Endothelial cell of umbilical vein (primary cell): Measurements from ENCODE around the gene SATB1. TPM values are rescaled to one million over a fixed set of nuclear protein-coding genes. Genes with fewer than 3 reads are reported as not detected.

ENCODE experiments used
- BruUV-seq: library from RNA; stranded (reverse); fragments of 400-500 nt; replicated peaks from 2 replicates; lab custom pipeline; 2021; lab: Mats Ljungman, UMichigan
- CTCF ChIA-PET: fragments of 300-600, 350-600 bp; sonication (Branson Sonifier 250); formaldehyde crosslinking; loops from one replicate; lab custom pipeline; 2021; ENCODE audit warnings: antibody characterized with exemption, inconsistent platforms; lab: Charles Lee
- POLR2A ChIA-PET: fragments of 300-600, 350-600 bp; sonication (Branson Sonifier 250); formaldehyde crosslinking; loops from one replicate; lab custom pipeline; 2021; ENCODE audit warnings: antibody characterized with exemption, inconsistent platforms; lab: Charles Lee
- DNase-seq: peaks from one replicate; pipeline ENCODE4 v3.0.0-alpha.2; 2011; ENCODE audit warnings: low read depth, low spot score
- FAIRE-seq: peaks from 2 replicates; lab custom pipeline; 2011; peaks lifted over from hg19 to GRCh38; lab: Jason Lieb, UNC
- H2AFZ ChIP-seq: 2 replicates; pipeline ENCODE4 v1.6.0; 2012; ENCODE audit warnings: low read depth, low read length, control low read depth, inconsistent platforms
- H3K27ac ChIP-seq: 2 replicates; pipeline ENCODE4 v1.5.1; 2011; ENCODE audit warnings: low read depth, mild to moderate bottlenecking, control low read depth, low read length, moderate library complexity; ENCODE audit not compliant: insufficient read depth
- H3K27me3 ChIP-seq, 2 experiments: 2 replicates each; pipeline versions ENCODE4 v1.6.0 to v1.6.1; 2011; ENCODE audit warnings: low read length in 2 of 2, mixed read lengths in 1 of 2; ENCODE audit not compliant: control insufficient read depth in 2 of 2, insufficient read depth in 2 of 2
- H3K36me3 ChIP-seq, 2 experiments: 2 replicates in 1 of 2; 3 replicates in 1 of 2; pipeline ENCODE4 v1.5.1; 2011; ENCODE audit warnings: low read length in 2 of 2, mild to moderate bottlenecking in 1 of 2, moderate library complexity in 1 of 2; ENCODE audit not compliant: control insufficient read depth in 2 of 2, insufficient read depth in 2 of 2; ENCODE audit errors: extremely low read depth in 1 of 2
- H3K4me1 ChIP-seq: 3 replicates; pipeline ENCODE4 v1.5.1; 2011; ENCODE audit warnings: mild to moderate bottlenecking, low read length; ENCODE audit not compliant: control insufficient read depth, insufficient read depth; ENCODE audit errors: extremely low read depth
- H3K4me2 ChIP-seq: 2 replicates; pipeline ENCODE4 v1.6.1; 2011; ENCODE audit warnings: low read length, control low read depth, mixed read lengths; ENCODE audit not compliant: insufficient read depth
- H3K4me3 ChIP-seq, 3 experiments: fragments of 200-600 bp in 1 of 3; sonication (generic), shearing (Covaris generic) in 1 of 3; replicated peaks in 1 of 3; 2 replicates each; pipeline ENCODE4 v1.5.1; 2011 to 2016; ENCODE audit warnings: control low read depth in 3 of 3, low read length in 3 of 3, mild to moderate bottlenecking in 2 of 3, inconsistent platforms in 1 of 3, low read depth in 1 of 3, moderate library complexity in 1 of 3; ENCODE audit not compliant: insufficient read depth in 1 of 3
- H3K79me2 ChIP-seq: 2 replicates; pipeline ENCODE4 v1.6.0; 2012; ENCODE audit warnings: low read length, inconsistent platforms; ENCODE audit not compliant: control insufficient read depth, insufficient read depth
- H3K9ac ChIP-seq: replicated peaks from 2 replicates; pipeline ENCODE3; 2011; ENCODE audit warnings: low read length, control low read depth; ENCODE audit not compliant: insufficient read depth; ENCODE audit errors: extremely low read depth
- H3K9me1 ChIP-seq: replicated peaks from 3 replicates; pipeline ENCODE4 v1.6.0; 2011; ENCODE audit warnings: mild to moderate bottlenecking, low read length; ENCODE audit not compliant: control insufficient read depth, insufficient read depth; ENCODE audit errors: extremely low read depth
- H3K9me3 ChIP-seq: replicated peaks from 2 replicates; pipeline ENCODE4 v1.5.1; 2012; ENCODE audit warnings: low read length, inconsistent platforms; ENCODE audit not compliant: control insufficient read depth, insufficient read depth
- H4K20me1 ChIP-seq: replicated peaks from 2 replicates; pipeline ENCODE3; 2011; ENCODE audit warnings: mild to moderate bottlenecking, low read length; ENCODE audit not compliant: control insufficient read depth, insufficient read depth; ENCODE audit errors: extremely low read depth
- CTCF ChIP-seq, 2 donors: IDR thresholded peaks; 1 replicate in 1 of 2; 2 replicates in 1 of 2; pipeline ENCODE4 v1.5.1; 2011; ENCODE audit warnings: low read length in 2 of 2, mild to moderate bottlenecking in 2 of 2, moderate library complexity in 2 of 2, control low read depth in 1 of 2, inconsistent platforms in 1 of 2, low read depth in 1 of 2; ENCODE audit not compliant: insufficient read depth in 1 of 2; ENCODE audit errors: extremely low read depth in 1 of 2
- EZH2 ChIP-seq: IDR thresholded peaks from 2 replicates; pipeline ENCODE4 v1.6.1; 2012; ENCODE audit warnings: borderline replicate concordance, low read depth, mild to moderate bottlenecking, moderate library complexity, low read length, inconsistent platforms; ENCODE audit not compliant: severe bottlenecking
- FOS ChIP-seq: IDR thresholded peaks from 2 replicates; pipeline ENCODE4 v1.6.1; 2011; ENCODE audit warnings: mild to moderate bottlenecking, low read length, moderate library complexity, borderline replicate concordance; ENCODE audit not compliant: insufficient read depth
- GATA2 ChIP-seq: IDR thresholded peaks from 2 replicates; pipeline ENCODE4 v1.7.0; 2011; ENCODE audit warnings: low read depth, mild to moderate bottlenecking, moderate library complexity, mixed read lengths, low read length; ENCODE audit not compliant: insufficient read length, insufficient read depth
- JUN ChIP-seq: IDR thresholded peaks from 2 replicates; pipeline ENCODE4 v1.6.1; 2011; ENCODE audit warnings: borderline replicate concordance, low read depth; ENCODE audit not compliant: insufficient read length, insufficient read depth
- MAX ChIP-seq: IDR thresholded peaks from 2 replicates; pipeline ENCODE4 v1.6.1; 2011; ENCODE audit not compliant: insufficient read depth, insufficient read length
- MYC ChIP-seq: IDR thresholded peaks from one replicate; pipeline ENCODE4 v1.6.1; 2011; ENCODE audit warnings: mild to moderate bottlenecking, low read depth, low read length
- POLR2A ChIP-seq: IDR thresholded peaks from 2 replicates; pipeline ENCODE4 v1.6.1; 2012; ENCODE audit warnings: low read depth, mild to moderate bottlenecking, control low read depth, low read length
- POLR2AphosphoS5 ChIP-seq: IDR thresholded peaks from 2 replicates; pipeline ENCODE4 v1.6.1; 2012; ENCODE audit warnings: low read depth, mild to moderate bottlenecking, control low read depth, low read length, moderate library complexity; ENCODE audit not compliant: insufficient read depth
- dilution Hi-C: fragments of 300-500 bp; cut with MboI; formaldehyde crosslinking; loops from one replicate; pipeline ENCODE4 v1.15.0; 2019; ENCODE audit warnings: low sequenced_read_pairs; ENCODE audit not compliant: extremely low pct_ligation_motif_present
- intact Hi-C: fragments of 100-400 bp; cut with micrococcal nuclease; formaldehyde crosslinking; loops from one replicate; pipeline ENCODE4 v1.10.0; 2022
- polyA plus RNA-seq, 4 experiments: library from polyadenylated mRNA; depleted of rRNA in 3 of 4; stranded (reverse) in 3 of 4; unstranded in 1 of 4; fragments of >200 nt; gene quantifications; 2 replicates each; pipeline versions ENCODE4 v1.2.1 to v1.2.3, GENCODE V29; 2011 to 2012; ENCODE audit warnings: missing spikeins in 1 of 4
- total RNA-seq: library from RNA; stranded (reverse); gene quantifications from 2 replicates; pipeline ENCODE4 v1.2.3, GENCODE V29; 2021

SATB1 gene
- total and polyA plus RNA-seq, 2 donors (not counting 3 experiments of a cell fraction or from before 2014, with no cell fraction given) = 3.9 to 6.2 TPM

GRCh38 chr3:18307529-18307928 lies 117.6 kb downstream of the SATB1 start:
- Histone ChIP-seq H3K4me1 (no peaks in the 10 kb centered on the region), H3K27ac (no peak overlapping the region), H3K4me2 (no peak overlapping the region), H3K79me2 (no peaks in the 10 kb centered on the region), H3K9ac (no peak overlapping the region), H2AFZ (no peak overlapping the region), H3K9me1 (no peaks in the 10 kb centered on the region), H3K36me3 (no peaks in the 10 kb centered on the region), H3K9me3 (no peaks in the 10 kb centered on the region), H3K27me3 (no peaks in the 10 kb centered on the region), H3K4me3 (no peak overlapping the region), H4K20me1 (no peaks in the 10 kb centered on the region)
- dilution Hi-C loops = no loop called here
- no peak for FAIRE-seq
- CTCF ChIA-PET = no interaction called here
- BruUV-seq = no TSS peak
- no peak for TF ChIP-seq POLR2AphosphoS5
- TF ChIP-seq POLR2A = no peak
- POLR2A ChIA-PET = no interaction called here
- no peak for DNase-seq
- intact Hi-C loops = no loop called here

DNA sequence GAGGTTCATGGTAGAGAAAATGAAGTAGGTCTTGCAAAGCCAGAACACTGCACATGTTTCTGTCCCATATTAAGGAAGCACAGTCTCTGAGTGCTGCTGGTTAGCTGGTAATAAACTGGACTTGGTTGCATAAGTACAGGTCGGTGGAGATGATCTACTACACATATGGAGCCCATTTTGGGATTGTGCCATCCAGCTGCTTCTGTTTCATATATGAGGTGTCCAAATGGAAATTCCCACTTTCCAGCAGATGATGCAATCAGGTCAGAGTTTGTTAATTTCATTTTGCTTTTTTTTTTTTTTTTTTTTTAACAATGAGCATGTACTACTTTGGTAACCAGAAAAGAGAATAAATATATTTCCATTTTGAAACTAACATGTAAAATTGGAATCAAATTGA lies 122.6 kb downstream of the SATB1 start:
- dilution Hi-C loops (no loop called here), intact Hi-C loops (no loop called here)
- BruUV-seq = no TSS peak
- H4K20me1 ChIP-seq = no peaks in the 10 kb centered on the region
- H3K4me1 ChIP-seq = no peaks in the 10 kb centered on the region
- DNase-seq (no peak), FAIRE-seq (no peak)
- H3K36me3 ChIP-seq = no peaks in the 10 kb centered on the region
- no peak overlapping the region for H3K4me3 ChIP-seq
- no peaks in the 10 kb centered on the region for H3K79me2 ChIP-seq
- no peaks in the 10 kb centered on the region for H3K9me1 ChIP-seq
- no peak overlapping the region for H3K4me2 ChIP-seq
- H3K27me3 ChIP-seq = no peaks in the 10 kb centered on the region
- no peak overlapping the region for H2AFZ ChIP-seq
- no peak overlapping the region for H3K27ac ChIP-seq
- TF ChIP-seq POLR2A (no peak), MAX (no peak), JUN (no peak), EZH2 (no peak), GATA2 (no peak), FOS (no peak), MYC (no peak), POLR2AphosphoS5 (no peak), CTCF (IDR thresholded peaks at IDR 0.05; ENCODE audit: extremely low read depth in 1 of 2, insufficient read depth in 1 of 2, low read depth in 1 of 2, low read length in 2 of 2) (no peak)
- ChIA-PET POLR2A (no interaction called here), CTCF (no interaction called here)
- H3K9ac ChIP-seq = no peak overlapping the region
- H3K9me3 ChIP-seq = peaks cover 2% of the 10 kb centered on the region
